NCI-H2196 (cell line): ENCODE results near the gene PSTPIP1.
"Not testable (repeated sequence)": the region's sequence is repeated elsewhere in the genome, so short reads cannot be mapped to it uniquely, and the experiment has no call there.

Experiments used
- DNase-seq: peaks from one replicate; lab custom pipeline; 2025; ENCODE audit not compliant: unreplicated experiment; lab: John Stamatoyannopoulos, UW

The PSTPIP1 gene

GRCh38 chr15:76994971-76995945, at the start of gene PSTPIP1:
PSTPIP1 (plus strand) TSS chr15:76995126; CDS start chr15:76995574, 448 bp downstream.
- DNase-seq = no peak

DNA sequence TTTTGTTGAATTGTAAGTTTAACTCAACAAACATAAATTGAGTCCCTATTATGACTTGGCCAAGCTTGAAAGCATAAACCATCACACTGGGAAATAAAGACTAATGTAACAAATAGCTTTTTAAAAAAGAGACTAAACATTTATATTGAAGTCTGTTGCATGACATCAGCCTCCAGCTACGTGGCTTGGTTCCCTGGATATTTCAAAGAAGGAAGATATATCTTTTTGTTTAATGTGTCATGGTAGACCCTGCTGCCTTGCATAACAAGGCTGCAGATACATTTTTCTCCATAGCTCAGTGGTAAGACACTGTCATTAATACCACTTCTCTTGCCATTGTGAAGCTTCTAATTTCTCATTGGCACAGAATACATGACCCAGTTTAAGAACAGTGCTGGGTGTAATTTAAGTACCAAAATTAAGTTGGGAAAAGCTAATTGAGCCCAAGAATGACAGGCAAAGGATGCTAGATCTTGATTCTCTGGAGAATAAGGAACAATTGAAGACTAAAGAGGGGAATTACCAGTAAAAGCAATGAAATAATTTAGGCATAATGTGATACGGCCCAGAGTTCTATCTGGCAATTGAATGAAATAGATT, 49.3 kb upstream of the PSTPIP1 start:
- no peak for DNase-seq

DNA sequence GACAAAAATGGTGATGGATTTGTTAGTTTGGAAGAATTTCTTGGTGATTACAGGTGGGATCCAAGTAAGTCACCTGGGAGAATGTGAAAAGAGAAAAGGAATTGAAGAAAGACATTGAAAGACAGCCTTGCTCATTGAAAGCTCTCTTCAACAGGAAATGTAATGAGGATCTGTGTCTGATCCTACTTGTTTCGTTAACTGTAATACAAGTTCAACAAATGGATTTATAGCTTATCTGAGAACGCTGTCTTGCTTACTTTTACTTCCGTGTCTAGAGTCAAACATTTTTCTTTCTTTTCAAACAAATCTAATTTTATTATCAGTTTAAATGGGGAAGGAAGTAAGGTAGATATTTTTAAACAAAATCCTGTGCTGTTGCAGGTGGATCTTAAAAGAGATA, 47.5 kb upstream of the PSTPIP1 start:
- DNase-seq = no peak

- DNase-seq = no peak
These were observed 43.7 kb upstream of the PSTPIP1 start for GRCh38 chr15:76951220-76951619.

DNA sequence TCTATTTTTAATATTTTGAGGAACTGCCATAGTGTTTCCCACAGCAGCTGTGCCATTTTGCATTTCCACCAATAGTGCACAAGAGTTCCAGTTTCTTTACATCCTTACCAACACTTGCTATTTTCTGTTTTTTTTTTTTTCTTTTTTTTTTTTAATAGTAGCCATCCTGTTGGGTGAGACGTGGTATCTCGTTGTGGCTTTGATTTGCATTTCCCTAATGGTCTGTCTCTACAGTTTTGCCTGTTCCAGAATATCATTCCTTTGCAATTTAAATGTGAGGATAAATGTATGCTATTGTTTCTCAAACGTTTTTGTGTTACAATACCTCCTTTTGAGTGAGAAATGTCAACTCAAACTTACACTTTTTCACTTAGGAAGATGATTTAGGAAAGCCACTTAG, 41.0 kb upstream of the PSTPIP1 start:
- no peak for DNase-seq

DNA sequence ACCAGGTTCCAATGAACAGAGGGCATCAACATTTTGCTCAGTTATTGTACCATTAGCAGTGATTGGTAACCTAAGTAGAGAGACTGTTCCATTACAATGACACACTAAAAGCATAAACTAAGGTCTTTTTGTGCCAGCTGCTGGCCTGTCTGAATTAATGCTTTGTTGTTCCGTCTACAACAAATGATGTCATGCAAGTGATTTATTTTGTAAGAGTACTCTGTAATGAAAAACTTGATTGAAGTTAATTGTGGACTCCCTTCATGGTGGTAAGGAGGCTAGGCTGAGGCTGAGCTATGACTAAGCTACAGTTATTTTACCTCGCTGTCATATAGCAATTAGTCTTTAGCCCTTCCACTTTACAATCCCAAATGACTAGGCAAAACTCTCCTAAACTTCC, 40.2 kb upstream of the PSTPIP1 start:
- no peak for DNase-seq

GRCh38 chr15:76961268-76962011, 33.5 kb upstream of the PSTPIP1 start:
- no peak for DNase-seq

GRCh38 chr15:76962337-76963013, 32.5 kb upstream of the PSTPIP1 start:
- DNase-seq = no peak

DNA sequence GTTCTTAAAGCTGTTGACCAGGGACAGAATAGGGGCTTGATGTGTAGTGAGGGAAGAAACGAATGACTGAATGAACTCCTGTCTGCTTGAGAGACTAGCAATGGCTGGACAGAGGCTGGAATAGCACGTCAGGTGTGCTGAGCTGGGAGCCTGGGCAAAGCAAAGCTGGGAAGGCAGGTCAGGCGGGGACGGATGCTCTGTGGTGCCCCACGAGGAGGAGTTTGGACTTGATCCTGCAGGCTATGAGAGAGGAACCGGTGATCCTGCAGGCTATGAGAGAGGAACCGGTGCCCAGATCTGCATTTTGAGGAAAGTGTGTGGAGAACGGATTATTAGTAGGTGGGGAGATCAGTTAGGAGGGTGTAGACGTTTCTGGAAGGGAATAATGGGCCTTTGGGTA, 31.3 kb upstream of the PSTPIP1 start:
- DNase-seq = no peak

GRCh38 chr15:76964157-76964556, 30.8 kb upstream of the PSTPIP1 start:
- DNase-seq = no peak

GRCh38 chr15:76966051-76966450, 28.9 kb upstream of the PSTPIP1 start:
- DNase-seq = not testable (repeated sequence)

DNA sequence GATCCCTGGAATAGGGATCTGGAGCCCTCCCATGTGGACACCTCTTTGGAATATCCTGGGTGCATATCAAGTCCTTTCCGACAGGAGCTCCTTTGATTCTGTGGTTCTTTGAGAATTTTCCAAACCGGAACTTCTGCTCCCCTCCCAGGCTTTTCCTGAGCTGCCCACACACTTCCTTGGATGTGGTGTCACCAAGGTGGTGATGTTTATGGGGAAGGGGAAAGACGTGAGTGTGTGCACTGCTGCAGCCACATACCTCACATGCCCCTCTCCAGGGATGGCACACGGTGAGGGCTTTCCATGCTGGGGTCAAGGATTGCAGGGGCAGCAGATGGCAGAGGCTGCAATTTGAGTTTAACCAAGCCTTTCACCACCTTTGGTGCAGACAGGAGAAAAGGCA, 27.9 kb upstream of the PSTPIP1 start:
- no peak for DNase-seq

GRCh38 chr15:76968306-76968705, 26.6 kb upstream of the PSTPIP1 start:
- DNase-seq = no peak

DNA sequence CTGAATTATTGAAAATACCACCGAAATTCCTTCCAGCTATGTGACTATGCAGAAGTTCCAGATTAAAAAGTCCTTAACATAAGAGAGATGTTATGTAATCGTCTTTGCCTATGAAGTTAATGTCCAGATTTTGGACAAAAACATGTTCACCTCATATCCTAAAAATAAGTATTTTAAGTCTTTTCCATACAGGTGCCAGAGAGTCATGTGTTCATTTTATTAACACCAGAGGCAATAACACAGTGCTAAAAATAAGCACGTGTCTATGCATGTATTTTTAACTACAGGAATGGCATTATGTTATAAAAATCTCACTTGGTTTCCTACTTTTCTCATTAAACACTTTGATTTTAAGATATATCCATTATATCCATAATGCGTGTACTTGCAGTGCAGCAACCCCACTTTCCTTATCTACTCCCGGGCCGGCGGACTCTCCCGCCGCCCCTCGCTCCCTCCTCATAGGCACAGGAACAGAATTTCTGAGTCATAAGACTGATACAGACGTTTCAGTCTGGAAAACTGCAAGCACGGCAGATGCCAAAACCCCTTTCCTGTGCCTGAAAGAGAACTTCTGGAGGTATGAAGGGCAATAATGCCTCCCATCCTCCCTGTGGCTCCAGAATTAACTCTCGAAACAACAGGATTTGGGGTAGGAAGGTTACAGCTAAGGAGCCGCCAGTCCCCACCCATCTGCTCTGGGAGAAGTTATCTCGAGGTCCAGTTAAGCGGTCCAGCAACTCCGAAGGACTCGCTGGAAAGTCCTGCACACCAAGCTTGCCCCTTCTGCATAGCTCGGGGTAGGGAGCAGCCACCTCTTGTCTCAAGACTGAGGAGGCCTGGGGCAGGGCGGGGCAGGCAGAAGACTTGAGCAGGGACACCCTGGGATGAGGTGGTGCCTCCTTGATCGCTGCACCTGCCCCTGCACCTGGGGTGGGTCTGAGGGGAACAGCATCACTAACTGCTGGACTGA, 22.3 kb upstream of the PSTPIP1 start:
- DNase-seq = no peak

DNA sequence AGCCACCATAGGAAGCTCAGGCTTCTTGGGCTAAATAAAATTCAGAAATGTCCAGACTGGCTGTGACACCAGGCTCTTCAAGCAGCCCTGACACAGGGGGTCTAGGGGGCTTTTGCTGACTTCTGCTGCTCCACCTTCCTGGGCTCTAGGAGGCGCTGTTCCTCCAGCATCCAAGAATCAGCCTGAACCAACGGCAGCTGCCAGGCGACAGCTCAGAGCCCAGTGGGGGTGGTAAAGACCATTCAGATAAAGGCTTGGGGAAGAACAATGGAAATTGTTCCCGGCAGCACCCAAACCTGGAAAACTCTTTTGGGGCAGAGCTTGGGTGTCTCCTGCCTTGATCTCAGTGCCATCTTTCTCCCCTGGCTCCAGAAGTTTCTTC, 21.6 kb upstream of the PSTPIP1 start:
- DNase-seq = no peak

- DNase-seq = no peak
These were observed 21.0 kb upstream of the PSTPIP1 start for GRCh38 chr15:76973906-76974305.

DNA sequence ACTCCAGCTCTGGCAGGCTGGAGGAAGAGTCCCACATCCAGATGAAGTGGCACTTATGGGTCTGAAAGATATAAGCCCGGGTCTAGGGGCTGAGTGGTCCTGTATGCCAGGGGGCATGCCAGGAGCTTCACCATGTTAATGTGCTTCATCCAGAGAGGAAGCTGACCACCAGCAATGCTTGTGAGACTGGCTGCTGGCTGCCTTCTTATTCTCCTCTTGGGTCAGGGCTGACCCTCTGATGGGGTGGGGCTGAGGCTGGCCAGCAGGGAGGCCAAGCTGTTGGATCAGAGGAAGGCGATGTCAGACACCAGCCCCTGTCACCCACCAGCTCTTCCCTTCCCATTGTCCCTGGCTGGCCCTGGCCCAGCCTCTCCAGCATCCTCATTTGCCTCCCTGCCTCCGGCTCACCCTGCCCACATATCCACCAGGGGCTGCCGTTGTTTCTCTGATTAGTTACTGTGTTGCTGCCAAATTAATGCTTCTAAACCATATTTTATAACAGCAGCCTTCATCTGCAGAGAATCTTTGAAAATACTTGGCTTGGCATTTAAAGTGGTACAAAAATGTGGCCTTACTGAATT, 20.4 kb upstream of the PSTPIP1 start:
- DNase-seq = no peak

DNA sequence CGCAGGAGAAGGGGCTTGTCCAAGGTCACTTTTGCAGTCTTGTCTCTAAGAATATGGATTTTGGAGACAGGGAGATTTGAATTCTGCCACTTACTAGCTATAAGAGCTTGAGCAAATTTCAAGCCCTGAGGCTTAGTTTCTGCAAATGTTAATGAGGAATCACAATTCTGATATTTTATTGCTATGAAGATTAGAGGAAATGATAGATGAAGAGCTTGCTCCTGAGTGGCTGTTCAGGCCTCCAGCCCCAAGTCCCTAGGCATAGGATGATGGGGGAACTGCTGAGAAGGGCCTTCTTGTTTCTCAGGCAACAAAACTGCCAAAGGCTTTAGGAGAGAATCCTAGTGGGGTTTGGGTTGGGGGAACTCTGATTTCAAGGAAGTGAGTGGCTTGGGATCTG, 18.8 kb upstream of the PSTPIP1 start:
- DNase-seq = no peak

- no peak for DNase-seq
These were observed 18.2 kb upstream of the PSTPIP1 start for GRCh38 chr15:76976572-76977270.
